ENCODE results near the gene GK. TPM values are rescaled to one million over a fixed set of nuclear protein-coding genes. Genes with fewer than 3 reads are reported as not detected.

GK gene
- total and polyA plus RNA-seq, 10 donors: 3.5 to 55.4 (median 18.1) TPM

GRCh38 chrX:30659421-30659820, 6.2 kb downstream of the GK start:
- no peaks in the 10 kb centered on the region for H3K27me3 ChIP-seq (replicated peaks in 1 of 7)
- H3K27ac ChIP-seq: peak overlapping the region in 6 of 8 donors; percentile 17 to 86 (median 72)

DNA sequence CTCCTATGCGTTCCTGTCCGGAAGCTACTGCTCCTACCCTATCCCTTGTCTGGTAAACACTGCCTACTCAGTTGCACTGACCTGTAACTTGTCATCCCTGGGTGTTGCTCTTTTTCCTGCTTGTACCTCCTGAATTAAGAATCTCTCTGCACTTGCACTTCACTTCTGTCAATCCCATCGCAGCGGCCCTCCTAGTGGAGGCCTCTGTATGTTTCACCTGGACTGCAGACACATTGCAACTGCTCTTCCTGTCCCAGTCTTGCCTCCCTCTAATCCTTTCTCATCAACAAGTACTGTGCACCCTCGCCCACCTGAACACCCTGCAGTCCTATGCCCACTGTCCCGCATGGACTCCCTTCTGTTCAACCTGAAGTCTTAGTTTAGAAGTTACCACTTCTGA, 8.0 kb downstream of the GK start:
- 86 to 97% (median 95%) methylated on average over 6 of the region's 6 CpGs for WGBS, 5 donors
- DNase-seq: no peak
- TF ChIP-seq POLR2AphosphoS5 (IDR thresholded peaks at IDR 0.05) (no peak), POLR2A (IDR thresholded peaks at IDR 0.05) (no peak), CTCF (IDR thresholded peaks at IDR 0.05 in 8 of 11, conservative IDR thresholded peaks at IDR 0.05 in 3 of 11) (no peak)

More at GRCh38 chrX:30659421-30659820, 6.2 kb downstream of the GK start:
- Histone ChIP-seq H3K36me3 (no peaks in the 10 kb centered on the region), H3K4me3 (no peak overlapping the region), H3K9me3 (no peaks in the 10 kb centered on the region), H3K4me1 (peaks cover 0 to 25% (median 2%) of the 10 kb centered on the region in 6 donors)
- intact Hi-C loops (cut with DNase I; ENCODE audit: low total_unique reads): loop anchor here (10.0 kb wide), 1 partner anchor 225 kb away; the partner anchor contains the start of gene TAB3
- WGBS, 5 donors: 66 to 76% (median 71%) methylated on average over 2 of the region's 2 CpGs
- DNase-seq: no peak
- TF ChIP-seq CTCF (IDR thresholded peaks at IDR 0.05 in 8 of 11, conservative IDR thresholded peaks at IDR 0.05 in 3 of 11): no peak
- no peak for TF ChIP-seq POLR2AphosphoS5 (IDR thresholded peaks at IDR 0.05)
- no peak for TF ChIP-seq POLR2A (IDR thresholded peaks at IDR 0.05)

DNA sequence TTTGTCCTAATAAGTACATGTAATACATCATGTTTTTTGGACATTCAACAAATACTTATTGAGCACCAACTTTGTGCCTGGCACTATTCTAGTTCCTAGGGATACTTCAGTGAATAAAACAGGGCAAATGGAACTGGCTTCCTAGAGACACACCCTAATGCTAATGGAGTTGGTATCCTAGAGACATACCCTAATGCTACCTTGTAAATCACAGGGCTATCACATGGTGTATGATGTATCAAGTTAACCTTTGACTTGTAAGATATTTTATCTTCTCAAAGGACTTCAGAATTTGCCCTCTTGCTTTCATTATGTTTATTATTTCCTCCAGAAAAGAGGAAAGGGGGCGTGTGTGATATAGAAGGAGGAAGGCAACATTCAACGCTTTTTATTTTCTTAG, 10.1 kb downstream of the GK start:
- TF ChIP-seq CTCF (IDR thresholded peaks at IDR 0.05 in 8 of 11, conservative IDR thresholded peaks at IDR 0.05 in 3 of 11) (no peak), POLR2A (IDR thresholded peaks at IDR 0.05) (no peak), POLR2AphosphoS5 (IDR thresholded peaks at IDR 0.05) (no peak)
- H3K9me3 ChIP-seq: no peaks in the 10 kb centered on the region
- WGBS, 5 donors: 76 to 91% (median 85%) methylated on average over 2 of the region's 2 CpGs

More for the DNA sequence above, 8.0 kb downstream of the GK start:
- Histone ChIP-seq H3K36me3 (no peaks in the 10 kb centered on the region), H3K4me3 (no peak overlapping the region), H3K27ac (no peak overlapping the region), H3K9me3 (no peaks in the 10 kb centered on the region), H3K27me3 (replicated peaks in 1 of 7) (no peaks in the 10 kb centered on the region), H3K4me1 (peaks cover 0 to 9% (median 0%) of the 10 kb centered on the region in 6 donors)
- intact Hi-C loops (cut with DNase I; ENCODE audit: low total_unique reads): no loop called here

GRCh38 chrX:30665471-30665870, 12.2 kb downstream of the GK start:
- TF ChIP-seq CTCF (IDR thresholded peaks at IDR 0.05 in 8 of 11, conservative IDR thresholded peaks at IDR 0.05 in 3 of 11) (no peak), POLR2A (IDR thresholded peaks at IDR 0.05) (no peak), POLR2AphosphoS5 (IDR thresholded peaks at IDR 0.05) (no peak)
- intact Hi-C loops (cut with DNase I; ENCODE audit: low total_unique reads): no loop called here
- Histone ChIP-seq H3K9me3 (no peaks in the 10 kb centered on the region), H3K4me1 (no peaks in the 10 kb centered on the region), H3K4me3 (no peak overlapping the region), H3K27ac (no peak overlapping the region), H3K36me3 (peaks cover 0 to 26% (median 0%) of the 10 kb centered on the region in 6 donors), H3K27me3 (replicated peaks in 1 of 7) (no peaks in the 10 kb centered on the region)
- DNase-seq: no peak

More for the DNA sequence above, 10.1 kb downstream of the GK start:
- intact Hi-C loops (cut with DNase I; ENCODE audit: low total_unique reads): no loop called here
- DNase-seq: no peak
- no peak overlapping the region for H3K4me3 ChIP-seq
- no peak overlapping the region for H3K27ac ChIP-seq
- peaks cover 0 to 4% (median 0%) of the 10 kb centered on the region in 6 donors for H3K36me3 ChIP-seq
- H3K4me1 ChIP-seq: no peaks in the 10 kb centered on the region
- no peaks in the 10 kb centered on the region for H3K27me3 ChIP-seq (replicated peaks in 1 of 7)

All from spleen (tissue), 11 donors.